ENCODE data around the gene NOM1. TPM values are rescaled to one million over a fixed set of nuclear protein-coding genes. Genes with fewer than 3 reads are reported as not detected.
"Not testable (repeated sequence)": the region's sequence is repeated elsewhere in the genome, so short reads cannot be mapped to it uniquely, and the experiment has no call there.

The NOM1 gene
- total and polyA plus RNA-seq, 7 donors: 1.8 to 19.1 (median 14.1) TPM

DNA sequence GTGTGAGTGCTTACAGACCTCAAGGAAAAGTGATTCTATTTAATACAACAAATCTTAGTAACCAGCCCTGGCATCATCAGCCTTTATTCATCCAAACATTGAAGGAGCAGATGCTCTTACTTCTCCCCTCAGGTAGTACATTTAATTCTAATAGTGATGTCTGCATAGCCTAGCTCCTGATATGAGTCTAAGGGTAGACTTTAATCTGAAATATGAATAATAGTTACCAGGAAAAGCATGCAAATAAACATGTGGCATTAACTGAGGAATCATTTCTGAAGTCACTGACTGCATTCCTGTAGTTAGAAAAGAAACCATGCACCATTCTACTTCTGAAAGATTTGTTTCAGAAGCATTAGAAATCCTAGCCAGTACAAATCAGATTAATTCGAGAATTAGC, 30.9 kb upstream of the NOM1 start:
- no peak for TF ChIP-seq POLR2AphosphoS5 (IDR thresholded peaks at IDR 0.05)
- TF ChIP-seq, protein P1, sequence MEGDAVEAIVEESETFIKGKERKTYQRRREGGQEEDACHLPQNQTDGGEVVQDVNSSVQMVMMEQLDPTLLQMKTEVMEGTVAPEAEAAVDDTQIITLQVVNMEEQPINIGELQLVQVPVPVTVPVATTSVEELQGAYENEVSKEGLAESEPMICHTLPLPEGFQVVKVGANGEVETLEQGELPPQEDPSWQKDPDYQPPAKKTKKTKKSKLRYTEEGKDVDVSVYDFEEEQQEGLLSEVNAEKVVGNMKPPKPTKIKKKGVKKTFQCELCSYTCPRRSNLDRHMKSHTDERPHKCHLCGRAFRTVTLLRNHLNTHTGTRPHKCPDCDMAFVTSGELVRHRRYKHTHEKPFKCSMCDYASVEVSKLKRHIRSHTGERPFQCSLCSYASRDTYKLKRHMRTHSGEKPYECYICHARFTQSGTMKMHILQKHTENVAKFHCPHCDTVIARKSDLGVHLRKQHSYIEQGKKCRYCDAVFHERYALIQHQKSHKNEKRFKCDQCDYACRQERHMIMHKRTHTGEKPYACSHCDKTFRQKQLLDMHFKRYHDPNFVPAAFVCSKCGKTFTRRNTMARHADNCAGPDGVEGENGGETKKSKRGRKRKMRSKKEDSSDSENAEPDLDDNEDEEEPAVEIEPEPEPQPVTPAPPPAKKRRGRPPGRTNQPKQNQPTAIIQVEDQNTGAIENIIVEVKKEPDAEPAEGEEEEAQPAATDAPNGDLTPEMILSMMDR (IDR thresholded peaks at IDR 0.05): no peak
- TF ChIP-seq POLR2A (IDR thresholded peaks at IDR 0.05): no peak
- no peak for TF ChIP-seq EP300 (IDR thresholded peaks at IDR 0.05)
- Histone ChIP-seq H3K9me3 (no peaks in the 10 kb centered on the region), H3K4me3 (no peak overlapping the region), H3K4me1 (peaks cover 0 to 9% (median 0%) of the 10 kb centered on the region in 4 donors), H3K27me3 (peaks cover 0 to 21% (median 0%) of the 10 kb centered on the region in 3 donors), H3K36me3 (no peaks in the 10 kb centered on the region), H3K27ac (no peak overlapping the region)
- DNase-seq: no peak
- WGBS, 2 donors: 56 to 72% methylated on average over 1 of the region's 1 CpG
- intact Hi-C loops (cut with DNase I): no loop called here

DNA sequence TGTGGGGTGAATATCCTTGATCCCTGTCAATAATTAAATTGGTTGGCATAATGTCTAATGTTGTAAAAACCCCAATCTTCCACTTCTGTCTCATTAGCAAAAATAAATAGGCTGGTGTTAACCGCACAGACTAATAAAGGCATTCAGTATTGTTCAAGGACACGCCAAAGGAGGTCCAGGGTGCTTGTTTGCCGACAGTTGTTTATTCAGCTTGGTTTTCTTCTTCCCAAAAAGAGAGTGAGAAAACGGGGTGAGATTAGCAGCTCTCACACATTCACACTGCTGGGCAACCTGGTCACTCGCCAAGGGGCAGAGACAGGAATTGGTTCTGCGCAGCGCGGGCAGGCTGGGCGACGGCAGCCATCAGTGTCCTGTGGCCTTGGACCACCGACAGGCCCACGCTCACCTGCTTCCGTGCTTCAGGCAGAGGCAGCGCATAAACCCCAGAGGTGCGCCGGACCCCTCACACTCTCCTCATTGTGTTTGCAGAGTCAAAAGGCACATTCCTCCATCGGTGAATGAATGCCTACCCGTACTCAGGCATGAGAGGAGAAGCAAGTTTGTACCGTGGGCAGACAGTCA, 30.3 kb upstream of the NOM1 start:
- Histone ChIP-seq H3K27ac (no peak overlapping the region), H3K36me3 (no peaks in the 10 kb centered on the region), H3K9me3 (no peaks in the 10 kb centered on the region), H3K4me3 (no peak overlapping the region), H3K27me3 (peaks cover 0 to 21% (median 0%) of the 10 kb centered on the region in 3 donors), H3K4me1 (peaks cover 0 to 9% (median 0%) of the 10 kb centered on the region in 4 donors)
- no peak for DNase-seq
- TF ChIP-seq POLR2AphosphoS5 (IDR thresholded peaks at IDR 0.05) (no peak), POLR2A (IDR thresholded peaks at IDR 0.05) (no peak), EP300 (IDR thresholded peaks at IDR 0.05) (no peak)
- TF ChIP-seq, protein P1 (IDR thresholded peaks at IDR 0.05): no peak
- intact Hi-C loops (cut with DNase I): no loop called here
- 81 to 82% methylated on average over 19 of the region's 19 CpGs for WGBS, 2 donors

DNA sequence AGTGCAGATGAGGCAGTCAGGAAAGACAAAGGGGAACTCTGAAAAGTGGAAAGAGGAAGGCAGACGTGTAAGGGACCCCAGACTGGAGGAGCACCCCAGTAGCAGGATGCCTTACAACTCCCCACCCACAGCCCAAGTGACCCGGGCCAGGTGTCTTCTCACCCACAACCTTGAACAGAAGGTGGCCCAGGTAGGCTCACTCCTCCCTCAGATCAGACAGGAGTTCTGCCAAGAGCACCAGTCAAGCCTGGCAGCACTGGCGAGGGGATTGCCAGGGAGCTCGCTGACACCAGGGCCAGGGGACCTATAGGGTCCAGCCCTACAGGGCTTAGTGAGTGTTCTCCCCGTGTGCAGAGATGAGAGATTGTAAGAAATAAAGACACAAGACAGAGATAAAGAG, 29.4 kb upstream of the NOM1 start:
- DNase-seq: no peak
- H3K36me3 ChIP-seq: no peaks in the 10 kb centered on the region
- H3K4me3 ChIP-seq: no peak overlapping the region
- no peak overlapping the region for H3K27ac ChIP-seq
- no peak for TF ChIP-seq POLR2A (IDR thresholded peaks at IDR 0.05)
- TF ChIP-seq EP300 (IDR thresholded peaks at IDR 0.05): no peak
- no peak for TF ChIP-seq POLR2AphosphoS5 (IDR thresholded peaks at IDR 0.05)
- intact Hi-C loops (cut with DNase I): no loop called here
- H3K27me3 ChIP-seq: peaks cover 0 to 21% (median 0%) of the 10 kb centered on the region in 3 donors
- peaks cover 0 to 9% (median 0%) of the 10 kb centered on the region in 4 donors for H3K4me1 ChIP-seq
- WGBS, 2 donors: 76 to 83% methylated on average over 5 of the region's 5 CpGs
- H3K9me3 ChIP-seq: no peaks in the 10 kb centered on the region

DNA sequence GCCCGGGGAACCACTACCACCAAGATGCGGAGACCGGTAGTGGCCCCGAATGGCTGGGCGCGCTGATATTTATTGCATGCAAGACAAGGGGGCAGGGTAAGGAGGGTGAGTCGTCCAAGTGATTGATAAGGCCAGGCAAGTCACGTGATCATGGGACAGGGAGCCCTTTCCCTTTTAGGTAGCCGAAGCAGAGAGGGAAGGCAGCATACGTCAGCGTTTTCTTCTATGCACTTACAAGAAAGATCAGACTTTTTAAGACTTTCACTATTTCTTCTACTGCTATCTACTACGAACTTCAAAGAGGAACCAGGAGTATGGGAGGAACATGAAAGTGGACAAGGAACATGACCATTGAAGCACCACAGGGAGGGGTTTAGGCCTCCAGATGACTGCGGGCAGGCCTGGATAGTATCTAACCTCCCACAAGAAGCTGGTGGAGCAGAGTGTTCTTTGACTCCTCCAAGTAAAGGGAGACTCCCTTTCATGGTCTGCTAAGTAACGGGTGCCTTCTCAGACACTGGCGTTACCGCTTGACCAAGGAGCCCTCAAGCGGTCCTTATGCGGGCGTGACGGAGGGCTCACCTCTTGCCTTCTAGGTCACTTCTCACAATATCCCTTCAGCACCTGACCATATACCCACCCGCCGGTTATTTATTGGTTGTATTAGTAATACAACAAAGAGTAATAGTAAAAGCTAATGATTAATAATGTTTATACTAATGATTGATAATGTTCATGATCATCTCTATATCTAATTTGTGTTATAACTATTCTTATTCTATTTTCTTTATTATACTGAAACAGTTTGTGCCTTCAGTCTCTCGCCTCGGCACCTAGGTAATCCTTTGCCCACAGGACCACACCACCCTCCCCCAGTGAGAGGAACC, 28.8 kb upstream of the NOM1 start:
- intact Hi-C loops (cut with DNase I); H3K9me3 ChIP-seq; H3K4me3 ChIP-seq; H3K4me1 ChIP-seq; H3K27ac ChIP-seq; DNase-seq; H3K36me3 ChIP-seq: not testable (repeated sequence)
- WGBS, 2 donors: 84 to 91% methylated on average over 24 of the region's 24 CpGs
- peaks cover 0 to 21% (median 0%) of the 10 kb centered on the region in 3 donors for H3K27me3 ChIP-seq

DNA sequence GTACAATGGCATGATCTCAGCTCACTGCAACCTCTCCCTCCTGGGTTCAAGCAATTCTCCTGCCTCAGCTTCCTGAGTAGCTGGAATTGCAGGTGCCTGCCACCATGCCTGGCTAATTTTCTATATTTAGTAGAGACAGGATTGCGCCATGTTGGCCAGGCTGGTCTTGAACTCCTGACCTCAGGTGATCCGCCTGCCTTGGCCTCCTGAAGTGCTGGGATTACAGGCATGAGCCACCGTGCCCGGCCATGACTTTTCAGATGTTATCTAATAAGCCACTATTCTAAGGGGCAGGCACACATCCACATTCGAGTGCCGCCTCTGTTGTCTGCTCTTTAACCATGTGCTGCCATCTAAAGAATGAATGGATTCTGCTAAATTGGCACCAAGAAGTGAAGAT, 27.2 kb upstream of the NOM1 start:
- H3K4me1 ChIP-seq; DNase-seq; H3K36me3 ChIP-seq; intact Hi-C loops (cut with DNase I); H3K9me3 ChIP-seq; H3K27ac ChIP-seq; H3K4me3 ChIP-seq: not testable (repeated sequence)
- peaks cover 0 to 21% (median 0%) of the 10 kb centered on the region in 3 donors for H3K27me3 ChIP-seq
- 83 to 89% methylated on average over 6 of the region's 6 CpGs for WGBS, 2 donors

DNA sequence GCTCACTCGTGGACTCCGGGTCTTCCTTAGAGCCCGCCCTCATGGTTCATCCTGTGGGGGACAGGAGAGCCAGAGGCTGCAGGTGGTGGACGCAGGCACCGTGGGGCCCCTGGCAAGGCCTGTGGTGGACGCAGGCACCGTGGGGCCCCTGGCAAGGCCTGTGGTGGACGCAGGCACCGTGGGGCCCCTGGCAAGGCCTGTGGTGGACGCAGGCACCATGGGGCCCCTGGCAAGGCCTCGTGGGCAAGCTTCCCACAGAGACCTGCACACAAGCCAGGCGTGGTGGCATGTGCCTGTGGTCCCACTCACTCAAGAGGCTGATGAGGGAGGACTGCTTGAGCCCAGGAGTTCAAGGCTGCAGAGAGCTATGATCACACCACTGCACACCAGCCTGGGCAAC, 23.7 kb upstream of the NOM1 start:
- peaks cover 0 to 22% (median 12%) of the 10 kb centered on the region in 3 donors for H3K27me3 ChIP-seq
- 92% methylated on average over 12 of the region's 12 CpGs for WGBS, 2 donors
- intact Hi-C loops (cut with DNase I); H3K4me1 ChIP-seq; H3K27ac ChIP-seq; H3K9me3 ChIP-seq; DNase-seq; H3K36me3 ChIP-seq; H3K4me3 ChIP-seq: not testable (repeated sequence)
